Epidermal melanocyte (primary cell): ENCODE data around the gene TSPAN15.

Experiments used
- DNase-seq: peaks from one replicate; pipeline ENCODE4 v3.0.0; 2011; ENCODE audit warnings: low spot score; ENCODE audit not compliant: insufficient read length

The TSPAN15 gene

GRCh38 chr10:69541463-69541862 lies 90.2 kb downstream of the TSPAN15 start:
- no peak for DNase-seq

- no peak for DNase-seq
Measured at GRCh38 chr10:69549959-69550358, 98.7 kb downstream of the TSPAN15 start.

GRCh38 chr10:69552268-69552667 lies 101.0 kb downstream of the TSPAN15 start:
- no peak for DNase-seq

- DNase-seq: no peak
Measured at GRCh38 chr10:69553328-69553727, 102.1 kb downstream of the TSPAN15 start.

GRCh38 chr10:69554611-69555010 lies 103.3 kb downstream of the TSPAN15 start:
- DNase-seq: no peak
